ENCODE data around the gene CTPS2.

DNA sequence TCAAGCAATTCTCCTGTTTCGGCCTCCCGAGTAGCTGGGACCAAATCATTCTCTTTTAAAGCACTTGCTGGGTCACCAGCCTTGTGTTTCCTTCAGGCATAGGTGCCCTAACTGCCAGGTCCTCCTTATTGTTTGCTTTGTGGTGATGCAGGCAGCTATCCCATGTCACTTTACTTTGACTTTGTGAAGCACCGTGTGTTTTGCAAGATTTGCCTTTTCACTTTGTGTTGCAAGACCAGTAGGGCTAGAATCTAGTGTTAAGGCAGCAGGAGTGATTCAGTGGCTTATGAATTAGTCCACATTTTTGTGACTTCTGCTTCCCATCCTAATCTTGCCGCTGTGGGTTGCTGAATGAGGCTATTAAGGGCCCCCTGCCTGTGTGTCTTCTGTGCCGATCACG is 27.1 kb upstream of the CTPS2 start:
- TF ChIP-seq, protein P1, sequence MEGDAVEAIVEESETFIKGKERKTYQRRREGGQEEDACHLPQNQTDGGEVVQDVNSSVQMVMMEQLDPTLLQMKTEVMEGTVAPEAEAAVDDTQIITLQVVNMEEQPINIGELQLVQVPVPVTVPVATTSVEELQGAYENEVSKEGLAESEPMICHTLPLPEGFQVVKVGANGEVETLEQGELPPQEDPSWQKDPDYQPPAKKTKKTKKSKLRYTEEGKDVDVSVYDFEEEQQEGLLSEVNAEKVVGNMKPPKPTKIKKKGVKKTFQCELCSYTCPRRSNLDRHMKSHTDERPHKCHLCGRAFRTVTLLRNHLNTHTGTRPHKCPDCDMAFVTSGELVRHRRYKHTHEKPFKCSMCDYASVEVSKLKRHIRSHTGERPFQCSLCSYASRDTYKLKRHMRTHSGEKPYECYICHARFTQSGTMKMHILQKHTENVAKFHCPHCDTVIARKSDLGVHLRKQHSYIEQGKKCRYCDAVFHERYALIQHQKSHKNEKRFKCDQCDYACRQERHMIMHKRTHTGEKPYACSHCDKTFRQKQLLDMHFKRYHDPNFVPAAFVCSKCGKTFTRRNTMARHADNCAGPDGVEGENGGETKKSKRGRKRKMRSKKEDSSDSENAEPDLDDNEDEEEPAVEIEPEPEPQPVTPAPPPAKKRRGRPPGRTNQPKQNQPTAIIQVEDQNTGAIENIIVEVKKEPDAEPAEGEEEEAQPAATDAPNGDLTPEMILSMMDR (IDR thresholded peaks at IDR 0.05), result no peak
- no peak for TF ChIP-seq EZH2phosphoT487 (IDR thresholded peaks at IDR 0.05)

All from neural progenitor cell (in vitro differentiated cells).